H1 (cell line): ENCODE measurements around the gene PPIL3. TPM values are rescaled to one million over a fixed set of nuclear protein-coding genes. Genes with fewer than 3 reads are reported as not detected.

Experiments
- CBX8 ChIP-seq: fragments of 300-800, 300-1000 bp; sonication (generic); IDR thresholded peaks from 2 replicates; pipeline ENCODE4 v1.7.1; 2016; ENCODE audit warnings: low read depth, low read length, borderline replicate concordance
- CTBP2 ChIP-seq: IDR thresholded peaks from 2 replicates; pipeline ENCODE4 v1.7.0; 2011; ENCODE audit warnings: borderline replicate concordance, mild to moderate bottlenecking, moderate library complexity, mixed read lengths, low read length; ENCODE audit not compliant: insufficient read depth, insufficient read length
- GABPA ChIP-seq: IDR thresholded peaks from 2 replicates; pipeline ENCODE4 v1.6.1; 2011; ENCODE audit warnings: mild to moderate bottlenecking, low read length, moderate library complexity, borderline replicate concordance; ENCODE audit not compliant: insufficient read depth
- HDAC6 ChIP-seq: IDR thresholded peaks from one replicate; pipeline ENCODE4 v1.7.1; 2012; ENCODE audit warnings: low read depth, mild to moderate bottlenecking, inconsistent platforms, low read length, moderate library complexity
- RFX5 ChIP-seq: IDR thresholded peaks from 2 replicates; pipeline ENCODE4 v1.6.1; 2011; ENCODE audit warnings: low read depth, low read length, improper control_type of control experiment, borderline replicate concordance
- RNF2 ChIP-seq: fragments of 200-900, 300-1000 bp; sonication (generic); IDR thresholded peaks from 2 replicates; pipeline ENCODE4 v1.7.1; 2016; ENCODE audit warnings: borderline replicate concordance, low read depth, mild to moderate bottlenecking, antibody characterized with exemption, low read length; ENCODE audit not compliant: poor library complexity, severe bottlenecking; ENCODE audit errors: missing control alignments
- TAF7 ChIP-seq: optimal IDR thresholded peaks from 2 replicates; pipeline ENCODE3; 2011; ENCODE audit warnings: low read depth, mild to moderate bottlenecking, inconsistent platforms, low read length, moderate library complexity, borderline replicate concordance
- TBP ChIP-seq: IDR thresholded peaks from 2 replicates; pipeline ENCODE4 v1.6.1; 2011; ENCODE audit warnings: low read depth, low read length, improper control_type of control experiment
- polyA plus RNA-seq, 7 experiments: library from polyadenylated mRNA; depleted of rRNA in 3 of 7; stranded (reverse) in 5 of 7; unstranded in 2 of 7; fragments of >200 nt in 5 of 7; fragments of 200-250 nt in 2 of 7; gene quantifications; 1 replicate in 5 of 7; 2 replicates in 1 of 7; 4 replicates in 1 of 7; pipeline versions ENCODE4 v1.2.1 to v1.2.3, GENCODE V29; 2011 to 2013; ENCODE audit warnings: missing spikeins in 2 of 7, mixed read lengths in 2 of 7
- total RNA-seq: library from RNA; stranded (reverse); fragmentation: NEBNext Ultra II Directional; extraction: Animal tissue kit (Norgen Biotek cat#: 25700); gene quantifications from 2 replicates; pipeline ENCODE4 v1.2.1, GENCODE V29; 2021
- TF ChIP-seq, protein P1 (sequence below): fragments of 300-600 bp; sonication (generic); IDR thresholded peaks from 2 replicates; pipeline ENCODE4 v1.7.1; 2012; ENCODE audit warnings: low read length, moderate library complexity, mild to moderate bottlenecking, inconsistent platforms; ENCODE audit not compliant: insufficient replicate concordance

The PPIL3 gene
- total and polyA plus RNA-seq, 2 of the 8 experiments (the other 6 are each of a cell fraction or from before 2014, with no cell fraction given), result 30.4 to 48.7 TPM

DNA sequence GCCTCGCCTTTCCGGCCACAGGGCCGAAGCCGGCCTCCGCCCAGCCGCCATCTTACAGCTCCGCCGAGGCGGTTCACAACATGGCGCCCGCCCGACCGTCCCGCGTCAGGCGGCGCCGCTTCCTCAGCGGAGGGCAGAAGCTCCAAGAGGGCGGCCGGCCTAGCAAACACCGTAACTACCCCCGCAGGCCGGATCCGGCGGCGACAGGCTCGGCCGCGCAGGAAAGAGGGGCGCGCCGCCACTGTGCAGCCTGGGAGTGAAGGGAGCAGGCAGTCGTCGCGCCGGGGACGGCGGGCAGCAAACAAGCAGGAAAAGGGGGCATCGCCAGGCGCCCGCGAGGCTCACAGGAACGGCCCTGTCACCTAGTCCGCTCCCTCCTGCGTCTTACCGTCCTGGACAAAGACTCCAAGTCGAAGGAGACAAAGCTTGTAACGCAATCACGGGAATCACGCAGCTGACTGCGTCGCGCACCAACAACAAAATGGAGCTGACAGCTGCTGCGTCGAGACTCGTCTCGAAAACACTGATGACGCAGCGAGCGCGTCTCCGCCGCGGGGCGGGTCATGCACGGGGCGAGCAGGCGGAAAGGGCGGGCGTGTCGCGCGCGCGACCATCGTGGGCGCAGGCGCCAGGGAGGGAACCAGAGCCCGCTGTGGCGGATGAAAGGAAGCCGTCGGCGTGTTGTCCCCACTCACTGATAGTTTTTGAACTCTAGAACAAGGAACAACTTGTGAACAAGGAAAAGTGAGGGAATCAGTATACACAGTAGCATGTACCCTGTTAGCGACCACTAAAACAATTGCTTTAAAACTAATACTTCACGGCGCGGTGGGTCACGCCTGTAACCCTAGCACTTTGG lies 24.5 kb downstream of the PPIL3 start, which contains the start of gene CLK1 (continued):
- TF ChIP-seq, protein P1, sequence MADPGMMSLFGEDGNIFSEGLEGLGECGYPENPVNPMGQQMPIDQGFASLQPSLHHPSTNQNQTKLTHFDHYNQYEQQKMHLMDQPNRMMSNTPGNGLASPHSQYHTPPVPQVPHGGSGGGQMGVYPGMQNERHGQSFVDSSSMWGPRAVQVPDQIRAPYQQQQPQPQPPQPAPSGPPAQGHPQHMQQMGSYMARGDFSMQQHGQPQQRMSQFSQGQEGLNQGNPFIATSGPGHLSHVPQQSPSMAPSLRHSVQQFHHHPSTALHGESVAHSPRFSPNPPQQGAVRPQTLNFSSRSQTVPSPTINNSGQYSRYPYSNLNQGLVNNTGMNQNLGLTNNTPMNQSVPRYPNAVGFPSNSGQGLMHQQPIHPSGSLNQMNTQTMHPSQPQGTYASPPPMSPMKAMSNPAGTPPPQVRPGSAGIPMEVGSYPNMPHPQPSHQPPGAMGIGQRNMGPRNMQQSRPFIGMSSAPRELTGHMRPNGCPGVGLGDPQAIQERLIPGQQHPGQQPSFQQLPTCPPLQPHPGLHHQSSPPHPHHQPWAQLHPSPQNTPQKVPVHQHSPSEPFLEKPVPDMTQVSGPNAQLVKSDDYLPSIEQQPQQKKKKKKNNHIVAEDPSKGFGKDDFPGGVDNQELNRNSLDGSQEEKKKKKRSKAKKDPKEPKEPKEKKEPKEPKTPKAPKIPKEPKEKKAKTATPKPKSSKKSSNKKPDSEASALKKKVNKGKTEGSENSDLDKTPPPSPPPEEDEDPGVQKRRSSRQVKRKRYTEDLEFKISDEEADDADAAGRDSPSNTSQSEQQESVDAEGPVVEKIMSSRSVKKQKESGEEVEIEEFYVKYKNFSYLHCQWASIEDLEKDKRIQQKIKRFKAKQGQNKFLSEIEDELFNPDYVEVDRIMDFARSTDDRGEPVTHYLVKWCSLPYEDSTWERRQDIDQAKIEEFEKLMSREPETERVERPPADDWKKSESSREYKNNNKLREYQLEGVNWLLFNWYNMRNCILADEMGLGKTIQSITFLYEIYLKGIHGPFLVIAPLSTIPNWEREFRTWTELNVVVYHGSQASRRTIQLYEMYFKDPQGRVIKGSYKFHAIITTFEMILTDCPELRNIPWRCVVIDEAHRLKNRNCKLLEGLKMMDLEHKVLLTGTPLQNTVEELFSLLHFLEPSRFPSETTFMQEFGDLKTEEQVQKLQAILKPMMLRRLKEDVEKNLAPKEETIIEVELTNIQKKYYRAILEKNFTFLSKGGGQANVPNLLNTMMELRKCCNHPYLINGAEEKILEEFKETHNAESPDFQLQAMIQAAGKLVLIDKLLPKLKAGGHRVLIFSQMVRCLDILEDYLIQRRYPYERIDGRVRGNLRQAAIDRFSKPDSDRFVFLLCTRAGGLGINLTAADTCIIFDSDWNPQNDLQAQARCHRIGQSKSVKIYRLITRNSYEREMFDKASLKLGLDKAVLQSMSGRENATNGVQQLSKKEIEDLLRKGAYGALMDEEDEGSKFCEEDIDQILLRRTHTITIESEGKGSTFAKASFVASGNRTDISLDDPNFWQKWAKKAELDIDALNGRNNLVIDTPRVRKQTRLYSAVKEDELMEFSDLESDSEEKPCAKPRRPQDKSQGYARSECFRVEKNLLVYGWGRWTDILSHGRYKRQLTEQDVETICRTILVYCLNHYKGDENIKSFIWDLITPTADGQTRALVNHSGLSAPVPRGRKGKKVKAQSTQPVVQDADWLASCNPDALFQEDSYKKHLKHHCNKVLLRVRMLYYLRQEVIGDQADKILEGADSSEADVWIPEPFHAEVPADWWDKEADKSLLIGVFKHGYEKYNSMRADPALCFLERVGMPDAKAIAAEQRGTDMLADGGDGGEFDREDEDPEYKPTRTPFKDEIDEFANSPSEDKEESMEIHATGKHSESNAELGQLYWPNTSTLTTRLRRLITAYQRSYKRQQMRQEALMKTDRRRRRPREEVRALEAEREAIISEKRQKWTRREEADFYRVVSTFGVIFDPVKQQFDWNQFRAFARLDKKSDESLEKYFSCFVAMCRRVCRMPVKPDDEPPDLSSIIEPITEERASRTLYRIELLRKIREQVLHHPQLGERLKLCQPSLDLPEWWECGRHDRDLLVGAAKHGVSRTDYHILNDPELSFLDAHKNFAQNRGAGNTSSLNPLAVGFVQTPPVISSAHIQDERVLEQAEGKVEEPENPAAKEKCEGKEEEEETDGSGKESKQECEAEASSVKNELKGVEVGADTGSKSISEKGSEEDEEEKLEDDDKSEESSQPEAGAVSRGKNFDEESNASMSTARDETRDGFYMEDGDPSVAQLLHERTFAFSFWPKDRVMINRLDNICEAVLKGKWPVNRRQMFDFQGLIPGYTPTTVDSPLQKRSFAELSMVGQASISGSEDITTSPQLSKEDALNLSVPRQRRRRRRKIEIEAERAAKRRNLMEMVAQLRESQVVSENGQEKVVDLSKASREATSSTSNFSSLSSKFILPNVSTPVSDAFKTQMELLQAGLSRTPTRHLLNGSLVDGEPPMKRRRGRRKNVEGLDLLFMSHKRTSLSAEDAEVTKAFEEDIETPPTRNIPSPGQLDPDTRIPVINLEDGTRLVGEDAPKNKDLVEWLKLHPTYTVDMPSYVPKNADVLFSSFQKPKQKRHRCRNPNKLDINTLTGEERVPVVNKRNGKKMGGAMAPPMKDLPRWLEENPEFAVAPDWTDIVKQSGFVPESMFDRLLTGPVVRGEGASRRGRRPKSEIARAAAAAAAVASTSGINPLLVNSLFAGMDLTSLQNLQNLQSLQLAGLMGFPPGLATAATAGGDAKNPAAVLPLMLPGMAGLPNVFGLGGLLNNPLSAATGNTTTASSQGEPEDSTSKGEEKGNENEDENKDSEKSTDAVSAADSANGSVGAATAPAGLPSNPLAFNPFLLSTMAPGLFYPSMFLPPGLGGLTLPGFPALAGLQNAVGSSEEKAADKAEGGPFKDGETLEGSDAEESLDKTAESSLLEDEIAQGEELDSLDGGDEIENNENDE, result no peak
- TF ChIP-seq GABPA, result no peak
- TF ChIP-seq TAF7, result peak; percentile 88
- no peak for TF ChIP-seq RNF2
- TF ChIP-seq TBP, result peak; percentile 93
- TF ChIP-seq CBX8, result no peak
- TF ChIP-seq RFX5, result no peak
- TF ChIP-seq CTBP2, result no peak
- no peak for TF ChIP-seq HDAC6
